K562 (cell line): ENCODE results near the gene CD109. TPM values are rescaled to one million over a fixed set of nuclear protein-coding genes. Genes with fewer than 3 reads are reported as not detected.

Experiments used
- ATAC-seq: fragments of 200-7000 bp; cut with Tn5 transposase; 3 replicates; pipeline ENCODE4 v1.9.1; 2020; ENCODE audit warnings: moderate library complexity
- BruUV-seq: library from RNA; stranded (reverse); fragments of 400-500 nt; replicated peaks from 2 replicates; lab custom pipeline; 2021; lab: Mats Ljungman, UMichigan
- CTCF ChIA-PET: fragments of 300-600 bp; formaldehyde crosslinking; extraction: SDS; loops from one replicate; lab custom pipeline; 2021; ENCODE audit warnings: low intra/inter-chr PET ratio; lab: Yijun Ruan, JAX
- POLR2A ChIA-PET: fragments of 300-600, 350-650 bp; sonication (Branson Sonifier 250); formaldehyde crosslinking; extraction: SDS; loops from one replicate; lab custom pipeline; 2021; ENCODE audit warnings: antibody characterized with exemption, inconsistent platforms; lab: Yijun Ruan, JAX
- DNase-seq, 4 experiments: peaks; one replicate each; pipeline versions ENCODE4 v3.0.0 to v3.0.0-alpha.2; 2011 to 2018; ENCODE audit warnings: low spot score in 3 of 4, mixed read lengths in 3 of 4; ENCODE audit errors: extremely low read depth in 1 of 4
- FAIRE-seq: peaks from 2 replicates; lab custom pipeline; 2011; peaks lifted over from hg19 to GRCh38; lab: Jason Lieb, UNC
- H2AFZ ChIP-seq: 2 replicates; pipeline ENCODE4 v1.6.0; 2011; ENCODE audit warnings: low read depth, low read length, control low read depth, inconsistent platforms
- H3K27ac ChIP-seq: fragments of 200-600 bp; 3 replicates; pipeline ENCODE4 v1.8.0; 2011; ENCODE audit warnings: low read depth, mild to moderate bottlenecking, control low read depth, inconsistent platforms, low read length, moderate library complexity, mixed read lengths; ENCODE audit errors: extremely low read depth
- H3K27me3 ChIP-seq, 2 experiments: fragments of 300-600 bp in 1 of 2; 2 replicates in 1 of 2; 3 replicates in 1 of 2; pipeline versions ENCODE4 v1.6.0 to v1.8.0; 2011; ENCODE audit warnings: inconsistent platforms in 2 of 2, low read length in 2 of 2, mild to moderate bottlenecking in 1 of 2, mixed read lengths in 1 of 2, moderate library complexity in 1 of 2; ENCODE audit not compliant: control insufficient read depth in 2 of 2, insufficient read depth in 2 of 2
- H3K36me3 ChIP-seq: fragments of 300-600 bp; 3 replicates; pipeline ENCODE4 v1.8.0; 2011; ENCODE audit warnings: mild to moderate bottlenecking, low read length, inconsistent platforms; ENCODE audit not compliant: control insufficient read depth, insufficient read depth
- H3K4me1 ChIP-seq, 2 experiments: fragments of 200-600 bp in 1 of 2; replicated peaks in 1 of 2; 2 replicates in 1 of 2; 3 replicates in 1 of 2; pipeline versions ENCODE4 v1.5.1 to v1.8.0; 2011; ENCODE audit warnings: inconsistent platforms in 2 of 2, low read length in 2 of 2, mild to moderate bottlenecking in 1 of 2, mixed read lengths in 1 of 2, moderate library complexity in 1 of 2; ENCODE audit not compliant: control insufficient read depth in 2 of 2, insufficient read depth in 2 of 2
- H3K4me2 ChIP-seq: 2 replicates; pipeline ENCODE4 v1.6.1; 2011; ENCODE audit warnings: low read length, control low read depth, inconsistent platforms, mixed read lengths; ENCODE audit not compliant: insufficient read depth
- H3K4me3 ChIP-seq: fragments of 200-600 bp; sonication (generic), shearing (Covaris generic); 2 replicates; pipeline ENCODE4 v1.5.1; 2016; ENCODE audit warnings: control low read depth, inconsistent platforms
- H3K79me2 ChIP-seq: fragments of 200-600 bp; 3 replicates; pipeline ENCODE4 v1.8.0; 2011; ENCODE audit warnings: low read length, inconsistent platforms; ENCODE audit not compliant: control insufficient read depth, insufficient read depth
- H3K9ac ChIP-seq, 2 experiments: 2 replicates each; pipeline versions ENCODE4 v1.6.0 to v1.6.1; 2011; ENCODE audit warnings: low read depth in 2 of 2, low read length in 2 of 2, control low read depth in 1 of 2, inconsistent platforms in 1 of 2, mild to moderate bottlenecking in 1 of 2, mixed read lengths in 1 of 2; ENCODE audit not compliant: insufficient read depth in 1 of 2
- H3K9me1 ChIP-seq: one replicate; pipeline ENCODE4 v1.6.0; 2011; ENCODE audit warnings: inconsistent platforms, mild to moderate bottlenecking, low read length, moderate library complexity; ENCODE audit not compliant: control insufficient read depth, insufficient read depth
- H3K9me3 ChIP-seq: replicated peaks from 2 replicates; pipeline ENCODE4 v1.5.1; 2011; ENCODE audit warnings: low read depth, low read length, inconsistent platforms; ENCODE audit not compliant: control insufficient read depth, insufficient read depth
- H4K20me1 ChIP-seq: replicated peaks from 2 replicates; pipeline ENCODE4 v1.6.1; 2011; ENCODE audit warnings: low read length, inconsistent platforms, mixed read lengths; ENCODE audit not compliant: control insufficient read depth, insufficient read depth
- ARHGAP35 ChIP-seq: fragments of 450-650 bp; IDR thresholded peaks from 2 replicates; pipeline ENCODE4 v1.6.1; 2018; ENCODE audit not compliant: partially characterized antibody
- BRCA1 ChIP-seq, 2 experiments: fragments of 450-650 bp in 1 of 2; sonication (generic) in 1 of 2; formaldehyde crosslinking in 1 of 2; IDR thresholded peaks; 2 replicates each; pipeline versions ENCODE4 v1.5.0 to v1.6.1; 2017 to 2020; ENCODE audit warnings: mild to moderate bottlenecking in 1 of 2, missing genetic modification reagents in 1 of 2
- DACH1 ChIP-seq: fragments of 450-650 bp; IDR thresholded peaks from 2 replicates; pipeline ENCODE4 v1.6.1; 2018; ENCODE audit not compliant: partially characterized antibody
- ETV5 ChIP-seq: sonication (generic); formaldehyde crosslinking; IDR thresholded peaks from 2 replicates; pipeline ENCODE4 v1.4.0; 2020; ENCODE audit warnings: low read depth, mild to moderate bottlenecking, missing genetic modification reagents
- EWSR1 ChIP-seq: fragments of 450-650 bp; IDR thresholded peaks from 2 replicates; pipeline ENCODE4 v1.6.1; 2018; ENCODE audit warnings: borderline replicate concordance, mild to moderate bottlenecking, low read depth, moderate library complexity; ENCODE audit not compliant: partially characterized antibody
- FOXA3 ChIP-seq, 2 experiments: fragments of 450-650 bp in 1 of 2; sonication (generic) in 1 of 2; formaldehyde crosslinking; IDR thresholded peaks in 1 of 2; conservative IDR thresholded peaks in 1 of 2; 2 replicates each; pipeline versions ENCODE4 v1.4.0 to v1.8.0; 2020 to 2022; ENCODE audit warnings: mild to moderate bottlenecking in 2 of 2, missing genetic modification reagents in 1 of 2
- GTF2E2 ChIP-seq: fragments of 200-800 bp; sonication (Bioruptor generic); IDR thresholded peaks from 2 replicates; pipeline ENCODE4 v1.6.1; 2016; ENCODE audit warnings: missing genetic modification characterization, missing compliant biosample characterization
- JUNB ChIP-seq: fragments of 450-650 bp; formaldehyde crosslinking; conservative IDR thresholded peaks from 2 replicates; pipeline ENCODE4 v1.4.0; 2020; ENCODE audit warnings: mild to moderate bottlenecking
- MEF2D ChIP-seq: conservative IDR thresholded peaks from 2 replicates; pipeline ENCODE4 v1.6.1; 2016; ENCODE audit warnings: low read depth, missing genetic modification characterization, missing compliant biosample characterization
- MYC ChIP-seq, 2 experiments: fragments of 250-450 bp in 1 of 2; sonication (Bioruptor Pico) in 1 of 2; IDR thresholded peaks; 2 replicates each; pipeline versions ENCODE4 v1.5.1 to v1.6.1; 2012 to 2021; ENCODE audit warnings: low read depth in 2 of 2, borderline replicate concordance in 1 of 2, improper control_type of control experiment in 1 of 2, low read length in 1 of 2, mild to moderate bottlenecking in 1 of 2, moderate library complexity in 1 of 2
- TAF7 ChIP-seq: fragments of 450-650 bp; IDR thresholded peaks from 2 replicates; pipeline ENCODE4 v1.6.1; 2016; ENCODE audit warnings: missing genetic modification characterization, missing compliant biosample characterization
- ZNF263 ChIP-seq: sonication (generic); formaldehyde crosslinking; IDR thresholded peaks from 2 replicates; pipeline ENCODE4 v1.8.0; 2022; ENCODE audit warnings: mild to moderate bottlenecking, missing genetic modification reagents, borderline replicate concordance
- ZNF324 ChIP-seq: fragments of 250-450 bp; sonication (Bioruptor Pico); IDR thresholded peaks from 2 replicates; pipeline ENCODE4 v1.4.0; 2020; ENCODE audit warnings: mild to moderate bottlenecking
- ZNF507 ChIP-seq: conservative IDR thresholded peaks from 2 replicates; pipeline ENCODE4 v1.6.1; 2017; ENCODE audit warnings: missing genetic modification characterization, missing compliant biosample characterization
- ZNF79 ChIP-seq: fragments of 250-450 bp; sonication (Bioruptor Pico); IDR thresholded peaks from 2 replicates; pipeline ENCODE4 v1.4.0; 2020; ENCODE audit warnings: low read depth, mild to moderate bottlenecking, moderate library complexity
- WGBS: fragments of 100-300 bp; shearing (Covaris generic); methylation state at CpG from one replicate; pipeline ENCODE4 v1.1.6; 2016; ENCODE audit warnings: low coverage, mixed read lengths; ENCODE audit not compliant: insufficient coverage; ENCODE audit errors: missing lambda C conversion rate; 5-methylcytosine and 5-hydroxymethylcytosine counted together
- in situ Hi-C: fragments of 300-500 bp; cut with MboI; formaldehyde crosslinking; loops from 4 replicates; pipeline ENCODE4 v1.15.0; 2018; ENCODE audit warnings: inconsistent platforms, mixed read lengths
- intact Hi-C: fragments of 100-400 bp; cut with micrococcal nuclease; formaldehyde crosslinking; loops from 2 replicates; pipeline ENCODE4 v1.14.2; 2022
- polyA plus RNA-seq, 8 experiments: library from polyadenylated mRNA; depleted of rRNA in 4 of 8; stranded (reverse) in 5 of 8; unstranded in 3 of 8; fragments of >200 nt; fragmentation: Nextera tagmentation in 2 of 8; fragmentation: Illumina TruSeq in 1 of 8; extraction: Ambion mirVana in 2 of 8; extraction: Trizol in 1 of 8; gene quantifications; 2 replicates each; pipeline versions ENCODE4 v1.2.1 to v1.2.3, GENCODE V29; 2011 to 2014; ENCODE audit warnings: inconsistent platforms in 1 of 8, missing spikeins in 1 of 8
- total RNA-seq, 7 experiments: library from RNA; depleted of rRNA in 6 of 7; stranded (reverse); fragments of >200 nt in 6 of 7; fragmentation: Illumina TruSeq in 2 of 7; extraction: Trizol in 2 of 7; gene quantifications; 2 replicates each; pipeline versions ENCODE4 v1.2.1 to v1.2.3, GENCODE V29; 2011 to 2021; ENCODE audit warnings: low replicate concordance in 1 of 7
- TF ChIP-seq, protein P1 (sequence below): fragments of 250-450 bp; sonication (Bioruptor Pico); IDR thresholded peaks from 2 replicates; pipeline ENCODE4 v1.4.0; 2020; ENCODE audit warnings: borderline replicate concordance
- TF ChIP-seq, protein P2 (sequence below): fragments of 450-650 bp; formaldehyde crosslinking; IDR thresholded peaks from 2 replicates; pipeline ENCODE4 v1.4.0; 2022; ENCODE audit warnings: mild to moderate bottlenecking, moderate library complexity
- TF ChIP-seq, protein P3 (sequence below): fragments of 450-650 bp; IDR thresholded peaks from 2 replicates; pipeline ENCODE4 v1.6.1; 2016; ENCODE audit warnings: antibody characterized with exemption

The CD109 gene
- total and polyA plus RNA-seq, 9 of the 15 experiments (the other 6 are each of a cell fraction or from before 2014, with no cell fraction given), result under 0.01 to 0.22 (median 0.11) TPM

DNA sequence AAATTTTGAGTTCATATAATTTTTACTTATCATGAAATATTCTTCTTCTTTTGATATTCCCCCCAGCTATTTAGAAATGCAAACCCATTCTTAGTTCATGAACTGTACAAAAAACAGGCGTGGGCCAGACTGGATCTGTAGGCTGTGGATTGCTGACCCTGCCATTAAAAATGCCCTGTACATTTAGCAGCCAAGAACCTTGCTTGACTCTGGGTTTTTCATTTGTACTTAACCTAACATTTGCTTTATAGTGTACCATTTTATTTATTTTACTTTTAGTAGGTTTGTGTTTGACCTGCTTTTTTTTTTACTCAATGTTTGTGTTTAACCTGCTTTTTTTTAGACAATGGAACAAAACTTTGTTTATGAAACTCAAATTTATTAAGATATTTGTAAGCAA lies 14.9 kb downstream of the CD109 start:
- intact Hi-C loops, result no loop called here
- no peak for FAIRE-seq
- in situ Hi-C loops, result no loop called here

More for the DNA sequence above, 14.9 kb downstream of the CD109 start:
- Histone ChIP-seq H3K36me3 (no peaks in the 10 kb centered on the region), H3K9me3 (no peaks in the 10 kb centered on the region), H2AFZ (no peak overlapping the region), H3K79me2 (no peaks in the 10 kb centered on the region), H3K9me1 (no peaks in the 10 kb centered on the region), H3K4me2 (no peak overlapping the region), H4K20me1 (no peaks in the 10 kb centered on the region), H3K4me1 (no peaks in the 10 kb centered on the region), H3K9ac (no peak overlapping the region), H3K27me3 (peaks cover 4 to 5% of the 10 kb centered on the region in 2 experiments; a peak in 3 of 5 replicates), H3K4me3 (no peak overlapping the region), H3K27ac (no peak overlapping the region)
- ATAC-seq (no peak), DNase-seq (no peak)
- no peak for TF ChIP-seq JUNB (CRISPR knock-in tag)
- no peak for TF ChIP-seq BRCA1 (IDR thresholded peaks at IDR 0.05)
- no peak for TF ChIP-seq BRCA1 (CRISPR knock-in tag; IDR thresholded peaks at IDR 0.05)
- no peak for TF ChIP-seq ZNF507 (tag)
- TF ChIP-seq TAF7, result no peak
- no peak for TF ChIP-seq FOXA3 (CRISPR knock-in tag; conservative IDR thresholded peaks at IDR 0.05 in 1 of 2, IDR thresholded peaks at IDR 0.05 in 1 of 2)
- no peak for TF ChIP-seq MYC (IDR thresholded peaks at IDR 0.05; ENCODE audit: low read depth, low read length)
- TF ChIP-seq MYC (CRISPR knock-in tag; IDR thresholded peaks at IDR 0.05; ENCODE audit: borderline replicate concordance, low read depth), result no peak
- TF ChIP-seq ZNF324 (CRISPR knock-in tag), result no peak
- TF ChIP-seq DACH1, result no peak
- TF ChIP-seq ZNF79 (CRISPR knock-in tag), result no peak
- TF ChIP-seq EWSR1, result no peak
- TF ChIP-seq, protein P1, sequence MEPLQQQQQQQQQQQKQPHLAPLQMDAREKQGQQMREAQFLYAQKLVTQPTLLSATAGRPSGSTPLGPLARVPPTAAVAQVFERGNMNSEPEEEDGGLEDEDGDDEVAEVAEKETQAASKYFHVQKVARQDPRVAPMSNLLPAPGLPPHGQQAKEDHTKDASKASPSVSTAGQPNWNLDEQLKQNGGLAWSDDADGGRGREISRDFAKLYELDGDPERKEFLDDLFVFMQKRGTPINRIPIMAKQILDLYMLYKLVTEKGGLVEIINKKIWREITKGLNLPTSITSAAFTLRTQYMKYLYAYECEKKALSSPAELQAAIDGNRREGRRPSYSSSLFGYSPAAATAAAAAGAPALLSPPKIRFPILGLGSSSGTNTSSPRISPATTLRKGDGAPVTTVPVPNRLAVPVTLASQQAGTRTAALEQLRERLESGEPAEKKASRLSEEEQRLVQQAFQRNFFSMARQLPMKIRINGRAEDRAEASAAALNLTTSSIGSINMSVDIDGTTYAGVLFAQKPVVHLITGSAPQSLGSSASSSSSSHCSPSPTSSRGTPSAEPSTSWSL, result no peak
- no peak for TF ChIP-seq ZNF263 (CRISPR knock-in tag)
- TF ChIP-seq MEF2D (tag), result no peak
- TF ChIP-seq ETV5 (CRISPR knock-in tag), result no peak
- no peak for TF ChIP-seq ARHGAP35
- no peak for TF ChIP-seq GTF2E2
- TF ChIP-seq, protein P2, sequence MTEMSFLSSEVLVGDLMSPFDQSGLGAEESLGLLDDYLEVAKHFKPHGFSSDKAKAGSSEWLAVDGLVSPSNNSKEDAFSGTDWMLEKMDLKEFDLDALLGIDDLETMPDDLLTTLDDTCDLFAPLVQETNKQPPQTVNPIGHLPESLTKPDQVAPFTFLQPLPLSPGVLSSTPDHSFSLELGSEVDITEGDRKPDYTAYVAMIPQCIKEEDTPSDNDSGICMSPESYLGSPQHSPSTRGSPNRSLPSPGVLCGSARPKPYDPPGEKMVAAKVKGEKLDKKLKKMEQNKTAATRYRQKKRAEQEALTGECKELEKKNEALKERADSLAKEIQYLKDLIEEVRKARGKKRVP (CRISPR knock-in tag), result no peak
- TF ChIP-seq, protein P3, sequence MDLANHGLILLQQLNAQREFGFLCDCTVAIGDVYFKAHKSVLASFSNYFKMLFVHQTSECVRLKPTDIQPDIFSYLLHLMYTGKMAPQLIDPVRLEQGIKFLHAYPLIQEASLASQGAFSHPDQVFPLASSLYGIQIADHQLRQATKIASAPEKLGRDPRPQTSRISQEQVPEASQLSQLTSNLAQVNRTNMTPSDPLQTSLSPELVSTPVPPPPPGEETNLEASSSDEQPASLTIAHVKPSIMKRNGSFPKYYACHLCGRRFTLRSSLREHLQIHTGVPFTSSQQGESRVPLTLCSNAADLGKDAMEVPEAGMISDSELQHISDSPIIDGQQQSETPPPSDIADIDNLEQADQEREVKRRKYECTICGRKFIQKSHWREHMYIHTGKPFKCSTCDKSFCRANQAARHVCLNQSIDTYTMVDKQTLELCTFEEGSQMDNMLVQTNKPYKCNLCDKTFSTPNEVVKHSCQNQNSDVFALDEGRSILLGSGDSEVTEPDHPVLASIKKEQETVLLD, result no peak
- no TSS peak for BruUV-seq
- CTCF ChIA-PET, result no interaction called here
- POLR2A ChIA-PET, result no interaction called here
- 8% methylated on average over 1 of the region's 1 CpG for WGBS
